H1 (cell line): ENCODE data around the gene RNF220. TPM values are rescaled to one million over a fixed set of nuclear protein-coding genes. Genes with fewer than 3 reads are reported as not detected.

Experiments
- CTCF ChIA-PET: fragments of 300-600 bp; sonication (Branson Sonifier 250); formaldehyde crosslinking; loops from one replicate; lab custom pipeline; 2021; ENCODE audit not compliant: partially characterized antibody; lab: Charles Lee
- POLR2A ChIA-PET: fragments of 300-600 bp; sonication (Branson Sonifier 250); formaldehyde crosslinking; loops from one replicate; lab custom pipeline; 2021; ENCODE audit warnings: inconsistent platforms; ENCODE audit not compliant: partially characterized antibody; lab: Charles Lee
- DNase-seq, 2 experiments: peaks; one replicate each; pipeline versions ENCODE4 v3.0.0 to v3.0.0-alpha.2; 2010 to 2022; ENCODE audit warnings: low spot score in 2 of 2, low read depth in 1 of 2, mixed read lengths in 1 of 2
- FAIRE-seq: peaks from 2 replicates; lab custom pipeline; 2011; peaks lifted over from hg19 to GRCh38; lab: Jason Lieb, UNC
- H2AFZ ChIP-seq: 2 replicates; pipeline ENCODE4 v1.8.1; 2012; ENCODE audit warnings: low read length, inconsistent platforms
- H2AK5ac ChIP-seq: 2 replicates; pipeline ENCODE4 v1.6.1; 2013; ENCODE audit warnings: low read depth, low read length
- H2BK120ac ChIP-seq: replicated peaks from 2 replicates; pipeline ENCODE3; 2013; ENCODE audit warnings: low read depth, low read length, inconsistent platforms
- H2BK12ac ChIP-seq: 2 replicates; pipeline ENCODE4 v1.6.1; 2013; ENCODE audit warnings: low read depth, low read length
- H2BK15ac ChIP-seq: 2 replicates; pipeline ENCODE4 v1.6.1; 2013; ENCODE audit warnings: low read length
- H2BK20ac ChIP-seq: 2 replicates; pipeline ENCODE4 v1.6.1; 2013; ENCODE audit warnings: low read length
- H2BK5ac ChIP-seq: 2 replicates; pipeline ENCODE4 v1.6.1; 2013; ENCODE audit warnings: low read depth, low read length
- H3K14ac ChIP-seq: 2 replicates; pipeline ENCODE4 v1.6.1; 2013; ENCODE audit warnings: inconsistent platforms; ENCODE audit not compliant: insufficient read length
- H3K18ac ChIP-seq: 2 replicates; pipeline ENCODE4 v1.6.1; 2013; ENCODE audit warnings: low read length; ENCODE audit errors: extremely low read depth
- H3K23ac ChIP-seq: 2 replicates; pipeline ENCODE4 v1.6.1; 2013; ENCODE audit warnings: inconsistent platforms; ENCODE audit not compliant: insufficient read length
- H3K23me2 ChIP-seq: 2 replicates; pipeline ENCODE4 v1.6.1; 2013; ENCODE audit warnings: low read depth, low read length
- H3K27ac ChIP-seq: 2 replicates; pipeline ENCODE4 v1.6.1; 2011; ENCODE audit warnings: low read depth, low read length, inconsistent platforms
- H3K27me3 ChIP-seq, 4 experiments: replicated peaks in 1 of 4; 1 replicate in 1 of 4; 2 replicates in 3 of 4; pipeline versions ENCODE4 v1.6.1 to v1.8.1; 2011 to 2013; ENCODE audit warnings: low read length in 3 of 4, mild to moderate bottlenecking in 3 of 4, inconsistent platforms in 2 of 4, mixed read lengths in 2 of 4, moderate library complexity in 1 of 4; ENCODE audit not compliant: control insufficient read depth in 3 of 4, insufficient read depth in 3 of 4; ENCODE audit errors: extremely low read depth in 1 of 4
- H3K36me3 ChIP-seq, 4 experiments: 2 replicates each; pipeline versions ENCODE4 v1.6.1 to v1.8.1; 2011 to 2013; ENCODE audit warnings: mild to moderate bottlenecking in 4 of 4, low read length in 3 of 4, moderate library complexity in 2 of 4, control low read depth in 1 of 4, inconsistent platforms in 1 of 4; ENCODE audit not compliant: insufficient read depth in 4 of 4, control insufficient read depth in 2 of 4
- H3K4ac ChIP-seq: replicated peaks from 2 replicates; pipeline ENCODE3; 2013; ENCODE audit warnings: low read length, low read depth, mixed read lengths, inconsistent platforms; ENCODE audit not compliant: insufficient read length
- H3K4me1 ChIP-seq, 4 experiments: replicated peaks in 1 of 4; 1 replicate in 1 of 4; 2 replicates in 3 of 4; pipeline versions ENCODE4 v1.6.1 to v1.8.1; 2011 to 2013; ENCODE audit warnings: low read length in 3 of 4, inconsistent platforms in 2 of 4, mixed read lengths in 1 of 4; ENCODE audit not compliant: insufficient read depth in 4 of 4, control insufficient read depth in 3 of 4
- H3K4me2 ChIP-seq, 2 experiments: 2 replicates each; pipeline versions ENCODE4 v1.6.1 to v1.8.1; 2011 to 2013; ENCODE audit warnings: low read depth in 2 of 2, low read length in 2 of 2, control low read depth in 1 of 2, inconsistent platforms in 1 of 2, mild to moderate bottlenecking in 1 of 2; ENCODE audit not compliant: insufficient read depth in 1 of 2
- H3K4me3 ChIP-seq, 4 experiments: fragments of 200-600, 300-600 bp in 1 of 4; sonication (generic), shearing (Covaris generic), sonication (Bioruptor Twin) in 1 of 4; 2 replicates each; pipeline versions ENCODE4 v1.5.1 to v1.8.1; 2011 to 2016; ENCODE audit warnings: low read length in 4 of 4, low read depth in 3 of 4, control low read depth in 2 of 4, inconsistent platforms in 2 of 4, mild to moderate bottlenecking in 2 of 4, mixed read lengths in 1 of 4, moderate library complexity in 1 of 4; ENCODE audit not compliant: insufficient read depth in 2 of 4; ENCODE audit errors: extremely low read depth in 1 of 4
- H3K56ac ChIP-seq: replicated peaks from 2 replicates; pipeline ENCODE3; 2013; ENCODE audit warnings: low read depth, mild to moderate bottlenecking, mixed read lengths, low read length, inconsistent platforms; ENCODE audit not compliant: insufficient read length
- H3K79me1 ChIP-seq: 2 replicates; pipeline ENCODE4 v1.6.1; 2013; ENCODE audit warnings: low read depth, low read length, control low read depth
- H3K79me2 ChIP-seq, 2 experiments: 2 replicates each; pipeline versions ENCODE4 v1.6.1 to v1.8.1; 2012 to 2013; ENCODE audit warnings: low read length in 2 of 2, mild to moderate bottlenecking in 2 of 2, inconsistent platforms in 1 of 2; ENCODE audit not compliant: insufficient read depth in 2 of 2, control insufficient read depth in 1 of 2
- H3K9ac ChIP-seq, 4 experiments: replicated peaks in 1 of 4; 1 replicate in 1 of 4; 2 replicates in 3 of 4; pipeline versions ENCODE4 v1.6.1 to v1.8.1; 2011 to 2013; ENCODE audit warnings: low read depth in 3 of 4, low read length in 3 of 4, control low read depth in 2 of 4, mild to moderate bottlenecking in 2 of 4, moderate library complexity in 2 of 4, inconsistent platforms in 1 of 4; ENCODE audit errors: extremely low read depth in 1 of 4
- H3K9me3 ChIP-seq, 2 experiments: 2 replicates each; pipeline versions ENCODE4 v1.6.1 to v1.8.1; 2012 to 2013; ENCODE audit warnings: mild to moderate bottlenecking in 2 of 2, moderate library complexity in 2 of 2, control low read depth in 1 of 2, inconsistent platforms in 1 of 2, low read depth in 1 of 2, low read length in 1 of 2, mixed read lengths in 1 of 2; ENCODE audit not compliant: insufficient read depth in 2 of 2
- H4K20me1 ChIP-seq, 2 experiments: replicated peaks in 1 of 2; 2 replicates each; pipeline versions ENCODE3 to v1.8.1; 2011 to 2013; ENCODE audit warnings: inconsistent platforms in 2 of 2, low read length in 2 of 2, mild to moderate bottlenecking in 1 of 2; ENCODE audit not compliant: insufficient read depth in 2 of 2, control insufficient read depth in 1 of 2
- H4K5ac ChIP-seq: 2 replicates; pipeline ENCODE4 v1.6.1; 2013; ENCODE audit warnings: low read length, low read depth, mixed read lengths, inconsistent platforms; ENCODE audit not compliant: insufficient read length
- H4K8ac ChIP-seq: 2 replicates; pipeline ENCODE4 v1.8.0; 2013; ENCODE audit warnings: mild to moderate bottlenecking, moderate library complexity, low read length, inconsistent platforms; ENCODE audit not compliant: insufficient read depth; ENCODE audit errors: extremely low read depth
- H4K91ac ChIP-seq: replicated peaks from 2 replicates; pipeline ENCODE3; 2013; ENCODE audit warnings: low read length, mixed read lengths, inconsistent platforms; ENCODE audit not compliant: insufficient read length
- BCL11A ChIP-seq, 2 experiments: IDR thresholded peaks; one replicate each; pipeline ENCODE4 v1.6.1; 2011; ENCODE audit warnings: low read depth in 2 of 2, low read length in 2 of 2, mild to moderate bottlenecking in 2 of 2
- CBX8 ChIP-seq: fragments of 300-800, 300-1000 bp; sonication (generic); IDR thresholded peaks from 2 replicates; pipeline ENCODE4 v1.7.1; 2016; ENCODE audit warnings: low read depth, low read length, borderline replicate concordance
- CHD1 ChIP-seq: IDR thresholded peaks from 2 replicates; pipeline ENCODE4 v1.6.1; 2012; ENCODE audit warnings: low read depth, low read length, improper control_type of control experiment
- CTBP2 ChIP-seq: IDR thresholded peaks from 2 replicates; pipeline ENCODE4 v1.7.0; 2011; ENCODE audit warnings: borderline replicate concordance, mild to moderate bottlenecking, moderate library complexity, mixed read lengths, low read length; ENCODE audit not compliant: insufficient read depth, insufficient read length
- HDAC2 ChIP-seq, 2 experiments: fragments of 300-600 bp in 1 of 2; sonication (generic) in 1 of 2; IDR thresholded peaks; 2 replicates each; pipeline ENCODE4 v1.6.1; 2011 to 2012; ENCODE audit warnings: low read depth in 2 of 2, low read length in 2 of 2, mild to moderate bottlenecking in 2 of 2, moderate library complexity in 2 of 2, borderline replicate concordance in 1 of 2, inconsistent platforms in 1 of 2
- KDM1A ChIP-seq: fragments of 200-600, 300-600 bp; sonication (generic); IDR thresholded peaks from 2 replicates; pipeline ENCODE4 v1.7.1; 2016; ENCODE audit warnings: mild to moderate bottlenecking, low read length, borderline replicate concordance
- POLR2AphosphoS5 ChIP-seq: IDR thresholded peaks from 2 replicates; pipeline ENCODE4 v1.6.1; 2011; ENCODE audit warnings: low read depth, low read length
- RBBP5 ChIP-seq: IDR thresholded peaks from 2 replicates; pipeline ENCODE4 v1.7.1; 2012; ENCODE audit warnings: low read depth, mild to moderate bottlenecking, inconsistent platforms, low read length, moderate library complexity, borderline replicate concordance
- SIRT6 ChIP-seq: IDR thresholded peaks from one replicate; pipeline ENCODE4 v1.7.1; 2012; ENCODE audit warnings: low read length, inconsistent platforms
- SIX5 ChIP-seq: IDR thresholded peaks from 2 replicates; pipeline ENCODE4 v1.6.1; 2011; ENCODE audit warnings: mild to moderate bottlenecking, low read depth, low read length
- SP2 ChIP-seq: IDR thresholded peaks from 2 replicates; pipeline ENCODE4 v1.6.1; 2012; ENCODE audit warnings: mild to moderate bottlenecking, low read length, inconsistent platforms
- TAF7 ChIP-seq: optimal IDR thresholded peaks from 2 replicates; pipeline ENCODE3; 2011; ENCODE audit warnings: low read depth, mild to moderate bottlenecking, inconsistent platforms, low read length, moderate library complexity, borderline replicate concordance
- YY1 ChIP-seq: IDR thresholded peaks from 2 replicates; pipeline ENCODE4 v1.6.1; 2011; ENCODE audit warnings: low read depth, mild to moderate bottlenecking, low read length
- WGBS, 2 experiments: shearing (Covaris generic) in 1 of 2; methylation state at CpG; one replicate each; pipeline versions ENCODE4 v1.1.6 to v1.1.7; 2013 to 2015; ENCODE audit warnings: low lambda C conversion rate in 2 of 2, mixed read lengths in 2 of 2, inconsistent platforms in 1 of 2, low coverage in 1 of 2, missing lambda C conversion rate in 1 of 2; ENCODE audit not compliant: insufficient replicate concordance in 2 of 2, insufficient coverage in 1 of 2, insufficient read length in 1 of 2; ENCODE audit errors: extremely low coverage in 1 of 2, missing lambda C conversion rate in 1 of 2; 5-methylcytosine and 5-hydroxymethylcytosine counted together
- polyA plus RNA-seq, 7 experiments: library from polyadenylated mRNA; depleted of rRNA in 3 of 7; stranded (reverse) in 5 of 7; unstranded in 2 of 7; fragments of >200 nt in 5 of 7; fragments of 200-250 nt in 2 of 7; gene quantifications; 1 replicate in 5 of 7; 2 replicates in 1 of 7; 4 replicates in 1 of 7; pipeline versions ENCODE4 v1.2.1 to v1.2.3, GENCODE V29; 2011 to 2013; ENCODE audit warnings: missing spikeins in 2 of 7, mixed read lengths in 2 of 7
- total RNA-seq: library from RNA; stranded (reverse); fragmentation: NEBNext Ultra II Directional; extraction: Animal tissue kit (Norgen Biotek cat#: 25700); gene quantifications from 2 replicates; pipeline ENCODE4 v1.2.1, GENCODE V29; 2021

RNF220 gene
- total and polyA plus RNA-seq, 2 of the 8 experiments (the other 6 are each of a cell fraction or from before 2014, with no cell fraction given), result 123 to 160 TPM

- Histone ChIP-seq H3K4me3 (no peak overlapping the region), H3K23ac (no peak overlapping the region), H4K8ac (no peak overlapping the region), H3K4me2 (no peak overlapping the region), H3K9ac (no peak overlapping the region), H3K27ac (no peak overlapping the region), H2BK5ac (no peak overlapping the region), H2AFZ (no peak overlapping the region), H2BK120ac (no peak overlapping the region), H4K91ac (no peak overlapping the region), H2AK5ac (0 out of 2 replicates have a peak overlapping the region, but pooled peaks have one; percentile 55), H3K9me3 (no peaks in the 10 kb centered on the region), H3K79me1 (no peaks in the 10 kb centered on the region; the same call in 1 of the 2 replicates), H2BK15ac (no peak overlapping the region), H3K36me3 (peaks cover 0 to 5% (median 0%) of the 10 kb centered on the region in 4 experiments; a peak in 1 of 8 replicates), H3K18ac (no peak overlapping the region), H3K27me3 (peaks cover 0 to 10% (median 4%) of the 10 kb centered on the region in 4 experiments; a peak in 5 of 7 replicates), H3K14ac (no peak overlapping the region), H4K5ac (no peak overlapping the region), H3K23me2 (peaks cover 12% of the 10 kb centered on the region), H3K56ac (no peak overlapping the region), H3K79me2 (peaks cover 0 to 34% of the 10 kb centered on the region in 2 experiments; a peak in 2 of 4 replicates), H3K4ac (no peak overlapping the region), H2BK12ac (no peak overlapping the region), H3K4me1 (peaks cover 11 to 42% (median 37%) of the 10 kb centered on the region in 4 experiments), H4K20me1 (peaks cover 3 to 7% of the 10 kb centered on the region in 2 experiments), H2BK20ac (no peak overlapping the region)
- FAIRE-seq (no peak), DNase-seq (no peak)
- ChIA-PET POLR2A (interaction anchor here (0.6 to 0.9 kb wide), 3 partner anchors 8 to 173 kb away, joined by 3 read pairs; no protein-coding TSS in a partner anchor), CTCF (interaction anchor here (0.6 to 1.5 kb wide), 3 partner anchors 15 to 40 kb away, joined by 3 read pairs; partner anchors contain the start of gene RNF220)
- WGBS, 2 experiments, result 80% methylated on average over 2 of the region's 2 CpGs; no CpG with 5 or more reads in 1 of the 2 experiments
- TF ChIP-seq SIRT6 (no peak), SIX5 (no peak), CBX8 (no peak), RBBP5 (no peak), YY1 (no peak), TAF7 (no peak), KDM1A (peak; percentile 83; the same call in 1 of the 2 replicates), POLR2AphosphoS5 (no peak), CTBP2 (no peak), SP2 (no peak), CHD1 (no peak), BCL11A (IDR thresholded peaks at IDR 0.05; ENCODE audit: low read depth in 2 of 2, low read length in 2 of 2) (no peak), HDAC2 (IDR thresholded peaks at IDR 0.05; ENCODE audit: borderline replicate concordance in 1 of 2, low read depth in 2 of 2, low read length in 2 of 2) (peak in 1 of 2 experiments; percentile 67; a peak in 1 of 4 replicates)
Measured at GRCh38 chr1:44420535-44420934, 15.5 kb downstream of the RNF220 start.
